OCI-M1 (cell line): Measurements from ENCODE around the gene DOCK7.
A peak's percentile ranks its signal among the peaks of the same experiment; 100 is the strongest.
"Not testable (repeated sequence)": the region's sequence is repeated elsewhere in the genome, so short reads cannot be mapped to it uniquely, and the experiment has no call there.

ENCODE experiments used
- DNase-seq: peaks from one replicate; lab custom pipeline; 2025; lab: John Stamatoyannopoulos, UW

DOCK7 gene

GRCh38 chr1:62687903-62688686 lies at the start of gene DOCK7:
Gene DOCK7 (minus strand): TSS chr1:62688386. CDS start chr1:62688264, 122 bp downstream.
- peak; percentile 82 for DNase-seq

- DNase-seq: no peak
Measured at GRCh38 chr1:62735491-62736171, 47.4 kb upstream of the DOCK7 start.

GRCh38 chr1:62732331-62732730 lies 44.1 kb upstream of the DOCK7 start:
- peak; percentile 9 for DNase-seq

GRCh38 chr1:62728963-62729362 lies 40.8 kb upstream of the DOCK7 start:
- no peak for DNase-seq

- no peak for DNase-seq
Measured at GRCh38 chr1:62727656-62728407, 39.6 kb upstream of the DOCK7 start.

- no peak for DNase-seq
Measured at GRCh38 chr1:62726011-62726442, 37.8 kb upstream of the DOCK7 start.

- peak; percentile 62 for DNase-seq
Measured at GRCh38 chr1:62725255-62725654, 37.1 kb upstream of the DOCK7 start.

- DNase-seq: no peak
Measured at GRCh38 chr1:62724430-62724829, 36.2 kb upstream of the DOCK7 start.

- DNase-seq: no peak
Measured at GRCh38 chr1:62723883-62724282, 35.7 kb upstream of the DOCK7 start.

GRCh38 chr1:62722796-62723195 lies 34.6 kb upstream of the DOCK7 start:
- no peak for DNase-seq

- DNase-seq: peak; percentile 72
Measured at GRCh38 chr1:62720946-62721554, 32.9 kb upstream of the DOCK7 start.

- DNase-seq: not testable (repeated sequence)
Measured at GRCh38 chr1:62718400-62718799, 30.2 kb upstream of the DOCK7 start.

GRCh38 chr1:62717483-62717882 lies 29.3 kb upstream of the DOCK7 start:
- no peak for DNase-seq

GRCh38 chr1:62716397-62716796 lies 28.2 kb upstream of the DOCK7 start:
- DNase-seq: no peak

- no peak for DNase-seq
Measured at GRCh38 chr1:62712336-62713243, 24.4 kb upstream of the DOCK7 start.

GRCh38 chr1:62707744-62708120 lies 19.5 kb upstream of the DOCK7 start:
- DNase-seq: no peak

GRCh38 chr1:62706985-62707743 lies 19.0 kb upstream of the DOCK7 start:
- DNase-seq: no peak

- DNase-seq: not testable (repeated sequence)
Measured at GRCh38 chr1:62698161-62698560, 10.0 kb upstream of the DOCK7 start.

GRCh38 chr1:62694479-62694878 lies 6.3 kb upstream of the DOCK7 start:
- not testable (repeated sequence) for DNase-seq

GRCh38 chr1:62693123-62693522 lies 4.9 kb upstream of the DOCK7 start:
- DNase-seq: no peak
